Dendritic cell treated with granulocyte-macrophage colony-stimulating factor and Interleukin-4, amounts not matched to agents 40 ng/mL and 50 ng/mL, for 4 days (primary cell): Measurements from ENCODE around the gene ASTN2.

Experiments
- H3K27ac Mint-ChIP-seq: one replicate; pipeline ENCODE4 v1.8.0; 2022; ENCODE audit warnings: mild to moderate bottlenecking, mixed read lengths
- H3K27me3 Mint-ChIP-seq: one replicate; pipeline ENCODE4 v1.8.0; 2022; ENCODE audit warnings: mild to moderate bottlenecking, mixed read lengths
- H3K36me3 Mint-ChIP-seq: one replicate; pipeline ENCODE4 v1.8.0; 2022; ENCODE audit warnings: low read depth, mixed read lengths
- H3K4me1 Mint-ChIP-seq: one replicate; pipeline ENCODE4 v1.8.0; 2022; ENCODE audit warnings: low read depth, mixed read lengths
- H3K4me3 Mint-ChIP-seq: one replicate; pipeline ENCODE4 v1.8.0; 2022; ENCODE audit warnings: mild to moderate bottlenecking, moderate library complexity, mixed read lengths
- H3K9me3 Mint-ChIP-seq: one replicate; pipeline ENCODE4 v1.8.0; 2022; ENCODE audit warnings: mixed read lengths
- intact Hi-C: fragments of 100-400 bp; cut with micrococcal nuclease; formaldehyde crosslinking; loops from one replicate; pipeline ENCODE4 v1.15.0; 2022

ASTN2 gene

GRCh38 chr9:117164512-117164911 is 250.3 kb downstream of the ASTN2 start:
- H3K4me1 Mint-ChIP-seq = no peaks in the 10 kb centered on the region
- no peak overlapping the region for H3K27ac Mint-ChIP-seq
- H3K27me3 Mint-ChIP-seq = no peaks in the 10 kb centered on the region
- intact Hi-C loops = no loop called here
- no peaks in the 10 kb centered on the region for H3K36me3 Mint-ChIP-seq
- no peak overlapping the region for H3K4me3 Mint-ChIP-seq
- no peaks in the 10 kb centered on the region for H3K9me3 Mint-ChIP-seq

DNA sequence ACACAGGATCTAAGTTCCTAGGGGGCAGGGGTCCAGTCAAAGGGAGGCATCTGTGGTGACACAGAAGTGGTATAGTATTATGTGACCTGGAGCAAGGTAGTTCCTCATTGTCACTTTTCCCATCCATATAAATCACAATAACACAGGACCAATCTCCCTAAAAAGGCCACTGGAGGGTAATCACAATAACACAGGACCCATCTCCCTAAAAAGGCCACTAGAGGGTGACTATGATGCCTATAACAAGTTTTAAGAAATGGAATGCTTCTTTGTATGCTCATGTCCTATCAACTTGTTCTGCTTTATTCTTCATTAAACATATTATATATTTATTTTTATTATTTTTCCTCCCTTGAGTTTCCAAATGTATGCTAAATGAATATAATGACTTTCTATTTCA is 254.6 kb downstream of the ASTN2 start:
- H3K9me3 Mint-ChIP-seq = no peaks in the 10 kb centered on the region
- intact Hi-C loops = no loop called here
- H3K36me3 Mint-ChIP-seq = no peaks in the 10 kb centered on the region
- no peak overlapping the region for H3K4me3 Mint-ChIP-seq
- H3K4me1 Mint-ChIP-seq = no peaks in the 10 kb centered on the region
- no peak overlapping the region for H3K27ac Mint-ChIP-seq
- H3K27me3 Mint-ChIP-seq = no peaks in the 10 kb centered on the region

GRCh38 chr9:117156771-117157535 is 257.9 kb downstream of the ASTN2 start:
- H3K9me3 Mint-ChIP-seq = no peaks in the 10 kb centered on the region
- H3K4me3 Mint-ChIP-seq = no peak overlapping the region
- intact Hi-C loops = no loop called here
- no peaks in the 10 kb centered on the region for H3K27me3 Mint-ChIP-seq
- H3K27ac Mint-ChIP-seq = no peak overlapping the region
- no peaks in the 10 kb centered on the region for H3K4me1 Mint-ChIP-seq
- H3K36me3 Mint-ChIP-seq = no peaks in the 10 kb centered on the region

DNA sequence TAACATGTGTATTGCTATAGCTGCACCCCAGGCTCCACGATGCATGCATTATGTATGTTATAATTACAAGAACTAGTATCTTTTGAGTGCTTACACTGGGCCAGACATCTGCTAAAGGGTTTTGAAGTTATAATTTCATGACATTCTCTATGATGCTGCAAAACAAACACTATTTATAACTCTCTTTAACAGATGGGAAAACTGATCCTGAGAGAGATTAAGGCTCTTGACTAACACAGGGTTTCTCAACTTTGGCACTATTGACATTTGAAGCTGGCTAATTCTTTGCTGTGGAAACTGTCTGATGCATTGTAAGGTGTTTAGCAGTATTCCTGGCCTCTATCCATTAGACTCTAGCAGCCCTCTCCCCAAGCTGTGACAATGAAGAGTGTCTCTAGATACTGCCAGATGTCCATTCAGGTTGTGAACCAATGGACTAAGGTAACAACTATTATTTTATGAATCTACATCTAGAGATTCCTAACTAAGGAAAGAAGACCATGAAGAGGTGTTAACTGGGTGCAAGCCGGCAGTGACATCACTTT is 258.6 kb downstream of the ASTN2 start:
- H3K9me3 Mint-ChIP-seq = no peaks in the 10 kb centered on the region
- H3K36me3 Mint-ChIP-seq = no peaks in the 10 kb centered on the region
- H3K4me1 Mint-ChIP-seq = no peaks in the 10 kb centered on the region
- no peak overlapping the region for H3K27ac Mint-ChIP-seq
- intact Hi-C loops = no loop called here
- no peak overlapping the region for H3K4me3 Mint-ChIP-seq
- H3K27me3 Mint-ChIP-seq = no peaks in the 10 kb centered on the region

DNA sequence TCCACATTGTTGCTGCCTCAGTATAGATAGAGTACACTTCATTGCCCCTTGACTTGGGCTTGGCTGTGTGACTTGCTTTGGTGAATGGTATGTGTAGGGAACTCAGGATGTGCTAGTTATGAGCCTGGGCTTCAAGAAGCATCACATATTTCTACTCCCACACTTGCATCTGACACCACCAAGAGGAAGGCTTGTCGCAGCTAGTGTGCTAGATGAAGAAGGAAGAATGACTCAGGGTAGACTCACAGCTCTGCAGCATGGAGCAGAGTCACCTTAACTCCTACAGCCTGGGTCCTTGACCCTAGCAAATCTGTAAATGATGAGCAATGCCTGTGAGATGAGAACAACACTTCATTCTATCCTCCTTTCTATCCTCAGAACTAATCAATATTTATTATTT is 261.8 kb downstream of the ASTN2 start:
- no peaks in the 10 kb centered on the region for H3K9me3 Mint-ChIP-seq
- H3K4me3 Mint-ChIP-seq = no peak overlapping the region
- no peaks in the 10 kb centered on the region for H3K36me3 Mint-ChIP-seq
- no peaks in the 10 kb centered on the region for H3K4me1 Mint-ChIP-seq
- H3K27me3 Mint-ChIP-seq = no peaks in the 10 kb centered on the region
- no peak overlapping the region for H3K27ac Mint-ChIP-seq
- intact Hi-C loops = no loop called here

DNA sequence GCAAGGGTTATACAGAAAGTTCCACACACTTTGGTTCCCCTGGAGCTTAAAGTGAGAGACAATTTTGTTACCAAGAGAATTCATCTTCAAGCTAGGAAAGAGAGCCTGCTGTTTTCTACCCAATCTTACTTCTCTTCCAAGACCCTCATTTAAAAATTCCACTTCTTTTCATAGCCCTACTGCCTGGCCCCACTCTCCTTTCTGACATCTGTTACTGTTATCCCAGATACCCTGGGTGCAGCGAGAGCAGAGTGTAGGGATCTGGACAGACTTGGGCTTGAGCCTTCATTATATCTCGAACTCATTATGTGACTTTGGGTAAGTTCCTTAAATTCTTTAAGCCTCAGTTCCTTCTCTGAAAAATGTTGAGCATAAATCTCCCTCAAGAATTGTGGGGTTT is 263.1 kb downstream of the ASTN2 start:
- peaks cover 8% of the 10 kb centered on the region for H3K9me3 Mint-ChIP-seq
- no peak overlapping the region for H3K27ac Mint-ChIP-seq
- no peaks in the 10 kb centered on the region for H3K27me3 Mint-ChIP-seq
- H3K36me3 Mint-ChIP-seq = no peaks in the 10 kb centered on the region
- H3K4me3 Mint-ChIP-seq = no peak overlapping the region
- intact Hi-C loops = no loop called here
- H3K4me1 Mint-ChIP-seq = no peaks in the 10 kb centered on the region

GRCh38 chr9:117149996-117150395 is 264.9 kb downstream of the ASTN2 start:
- intact Hi-C loops = no loop called here
- no peaks in the 10 kb centered on the region for H3K4me1 Mint-ChIP-seq
- H3K27ac Mint-ChIP-seq = no peak overlapping the region
- H3K9me3 Mint-ChIP-seq = peaks cover 18% of the 10 kb centered on the region
- no peaks in the 10 kb centered on the region for H3K36me3 Mint-ChIP-seq
- no peaks in the 10 kb centered on the region for H3K27me3 Mint-ChIP-seq
- H3K4me3 Mint-ChIP-seq = no peak overlapping the region

- intact Hi-C loops = no loop called here
- Mint-ChIP-seq H3K27me3 (no peaks in the 10 kb centered on the region), H3K36me3 (no peaks in the 10 kb centered on the region), H3K4me3 (no peak overlapping the region), H3K9me3 (peaks cover 18% of the 10 kb centered on the region), H3K27ac (no peak overlapping the region), H3K4me1 (no peaks in the 10 kb centered on the region)
Observed at GRCh38 chr9:117145811-117146490, 268.9 kb downstream of the ASTN2 start.

DNA sequence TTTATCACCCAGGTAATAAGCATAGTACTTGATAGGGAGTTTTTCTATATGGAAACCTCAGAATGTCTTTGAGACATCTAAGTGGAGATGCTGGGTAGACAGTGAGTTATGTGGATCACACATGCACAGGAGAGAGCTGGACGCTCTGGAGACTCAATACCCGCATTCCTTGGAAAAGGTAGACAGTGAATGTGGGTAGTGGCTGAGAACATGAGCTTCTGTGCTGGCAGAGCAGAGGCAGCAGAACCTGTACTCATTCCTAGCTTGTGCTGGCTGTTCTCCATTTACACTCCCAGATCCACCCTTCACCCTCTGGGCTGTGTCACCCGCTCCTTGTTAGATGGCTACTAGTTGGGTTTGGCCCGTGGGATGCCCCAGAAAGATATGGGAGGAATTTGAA is 269.8 kb downstream of the ASTN2 start:
- Mint-ChIP-seq H3K9me3 (peaks cover 18% of the 10 kb centered on the region), H3K36me3 (no peaks in the 10 kb centered on the region), H3K4me1 (no peaks in the 10 kb centered on the region), H3K27me3 (no peaks in the 10 kb centered on the region), H3K27ac (no peak overlapping the region), H3K4me3 (no peak overlapping the region)
- intact Hi-C loops = no loop called here

GRCh38 chr9:117138231-117138630 is 276.6 kb downstream of the ASTN2 start:
- Mint-ChIP-seq H3K36me3 (no peaks in the 10 kb centered on the region), H3K27me3 (no peaks in the 10 kb centered on the region), H3K4me3 (no peak overlapping the region), H3K27ac (no peak overlapping the region), H3K9me3 (no peaks in the 10 kb centered on the region), H3K4me1 (no peaks in the 10 kb centered on the region)
- intact Hi-C loops = no loop called here

GRCh38 chr9:117136461-117136860 is 278.4 kb downstream of the ASTN2 start:
- Mint-ChIP-seq H3K4me1 (no peaks in the 10 kb centered on the region), H3K27ac (no peak overlapping the region), H3K27me3 (no peaks in the 10 kb centered on the region), H3K9me3 (no peaks in the 10 kb centered on the region), H3K36me3 (no peaks in the 10 kb centered on the region), H3K4me3 (no peak overlapping the region)
- intact Hi-C loops = no loop called here

- no peaks in the 10 kb centered on the region for H3K27me3 Mint-ChIP-seq
- H3K4me1 Mint-ChIP-seq = no peaks in the 10 kb centered on the region
- no peaks in the 10 kb centered on the region for H3K36me3 Mint-ChIP-seq
- H3K27ac Mint-ChIP-seq = no peak overlapping the region
- intact Hi-C loops = no loop called here
- H3K9me3 Mint-ChIP-seq = no peaks in the 10 kb centered on the region
- no peak overlapping the region for H3K4me3 Mint-ChIP-seq
Observed at GRCh38 chr9:117135501-117136098, 279.3 kb downstream of the ASTN2 start.

- no peak overlapping the region for H3K27ac Mint-ChIP-seq
- H3K4me1 Mint-ChIP-seq = no peaks in the 10 kb centered on the region
- no peak overlapping the region for H3K4me3 Mint-ChIP-seq
- H3K9me3 Mint-ChIP-seq = no peaks in the 10 kb centered on the region
- intact Hi-C loops = no loop called here
- H3K27me3 Mint-ChIP-seq = no peaks in the 10 kb centered on the region
- no peaks in the 10 kb centered on the region for H3K36me3 Mint-ChIP-seq
Observed at GRCh38 chr9:117134826-117135500, 279.9 kb downstream of the ASTN2 start.

GRCh38 chr9:117126871-117127270 is 288.0 kb downstream of the ASTN2 start:
- intact Hi-C loops = no loop called here
- no peaks in the 10 kb centered on the region for H3K4me1 Mint-ChIP-seq
- H3K27me3 Mint-ChIP-seq = no peaks in the 10 kb centered on the region
- peaks cover 11% of the 10 kb centered on the region for H3K9me3 Mint-ChIP-seq
- H3K27ac Mint-ChIP-seq = no peak overlapping the region
- no peaks in the 10 kb centered on the region for H3K36me3 Mint-ChIP-seq
- no peak overlapping the region for H3K4me3 Mint-ChIP-seq
